NT2/D1 (cell line): Measurements from ENCODE around the gene CCDC3.

Experiments used
- DNase-seq: peaks from one replicate; pipeline ENCODE4 v3.0.0-alpha.2; 2011; ENCODE audit warnings: low read depth, low spot score
- H3K27me3 ChIP-seq: 2 replicates; pipeline ENCODE4 v1.6.0; 2011; ENCODE audit warnings: mild to moderate bottlenecking; ENCODE audit not compliant: insufficient read length, insufficient read depth
- H3K36me3 ChIP-seq: 2 replicates; pipeline ENCODE4 v1.6.1; 2011; ENCODE audit warnings: mild to moderate bottlenecking, low read length, mixed read lengths; ENCODE audit not compliant: insufficient read depth, insufficient read length
- H3K4me1 ChIP-seq: 2 replicates; pipeline ENCODE4 v1.5.1; 2011; ENCODE audit not compliant: insufficient read depth, insufficient read length
- H3K4me3 ChIP-seq: 2 replicates; pipeline ENCODE4 v1.5.1; 2011; ENCODE audit warnings: low read depth; ENCODE audit not compliant: insufficient read length
- H3K9ac ChIP-seq: 2 replicates; pipeline ENCODE4 v1.6.0; 2011; ENCODE audit warnings: low read depth; ENCODE audit not compliant: insufficient read length
- H3K9me3 ChIP-seq: 2 replicates; pipeline ENCODE4 v1.5.1; 2011; ENCODE audit warnings: mild to moderate bottlenecking, low read length; ENCODE audit not compliant: insufficient read depth
- SUZ12 ChIP-seq: IDR thresholded peaks from 2 replicates; pipeline ENCODE4 v1.6.1; 2011; ENCODE audit not compliant: insufficient read length, insufficient read depth; ENCODE audit errors: extremely low read depth
- YY1 ChIP-seq: IDR thresholded peaks from 2 replicates; pipeline ENCODE4 v1.6.1; 2011; ENCODE audit not compliant: insufficient read length, insufficient read depth
- ZNF274 ChIP-seq: IDR thresholded peaks from 2 replicates; pipeline ENCODE4 v1.6.1; 2011; ENCODE audit warnings: mild to moderate bottlenecking, low read depth, low read length

The CCDC3 gene

DNA sequence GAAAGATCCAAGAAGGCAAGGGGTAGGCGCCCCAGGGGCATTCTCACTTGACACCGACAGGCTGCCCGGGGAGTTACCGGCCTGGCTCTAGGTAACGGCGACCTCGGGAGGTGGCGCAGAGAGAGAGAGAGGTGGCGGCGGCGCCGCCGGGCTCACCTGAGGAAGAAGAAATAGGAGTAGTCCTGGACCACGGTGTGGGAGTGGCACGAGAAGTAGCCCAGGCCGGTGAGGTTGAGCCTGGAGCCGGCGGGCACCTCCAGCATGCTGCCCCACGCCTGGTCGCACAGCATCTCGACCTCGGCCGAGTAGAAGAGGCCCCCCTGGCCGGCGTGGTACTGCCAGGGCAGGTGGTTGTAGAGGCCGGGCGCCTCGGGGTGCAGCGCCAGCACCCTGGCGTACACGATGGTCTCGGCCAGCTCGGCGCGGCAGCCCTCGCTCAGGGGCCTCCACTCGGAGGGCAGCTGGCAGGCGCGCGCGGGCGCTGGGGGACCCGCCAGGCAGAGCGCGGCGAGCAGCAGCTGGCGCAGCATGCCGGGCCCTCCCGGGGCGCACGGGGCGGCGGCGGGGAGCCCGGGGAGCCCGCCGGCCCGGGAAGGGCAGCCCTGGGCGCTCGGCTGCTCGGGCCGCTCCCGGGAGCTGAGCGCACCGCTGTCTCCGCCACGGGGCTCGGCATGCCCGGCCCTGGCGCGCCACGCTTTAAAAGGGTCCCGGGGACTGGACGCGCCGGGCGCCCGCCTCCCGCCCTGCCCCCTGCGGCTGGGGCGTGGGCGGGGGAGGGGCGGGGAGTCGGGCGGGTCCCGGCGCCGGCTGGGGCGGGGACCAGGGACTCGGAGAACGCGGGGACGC is at the start of gene CCDC3:
Gene CCDC3, minus strand, starts transcription at position 673 of the 846 bp plus-strand sequence. Its CDS starts 143 bp downstream, at position 530.
- Histone ChIP-seq H3K27me3 (peaks cover 26% of the 10 kb centered on the region), H3K36me3 (peaks cover 5% of the 10 kb centered on the region), H3K9ac (peak within 1 kb of the TSS; percentile 56), H3K4me1 (peaks cover 2% of the 10 kb centered on the region), H3K9me3 (no peaks in the 10 kb centered on the region), H3K4me3 (peak within 1 kb of the TSS; percentile 55)
- DNase-seq, result no peak
- no peak for TF ChIP-seq ZNF274
- TF ChIP-seq SUZ12, result no peak
- TF ChIP-seq YY1, result no peak

DNA sequence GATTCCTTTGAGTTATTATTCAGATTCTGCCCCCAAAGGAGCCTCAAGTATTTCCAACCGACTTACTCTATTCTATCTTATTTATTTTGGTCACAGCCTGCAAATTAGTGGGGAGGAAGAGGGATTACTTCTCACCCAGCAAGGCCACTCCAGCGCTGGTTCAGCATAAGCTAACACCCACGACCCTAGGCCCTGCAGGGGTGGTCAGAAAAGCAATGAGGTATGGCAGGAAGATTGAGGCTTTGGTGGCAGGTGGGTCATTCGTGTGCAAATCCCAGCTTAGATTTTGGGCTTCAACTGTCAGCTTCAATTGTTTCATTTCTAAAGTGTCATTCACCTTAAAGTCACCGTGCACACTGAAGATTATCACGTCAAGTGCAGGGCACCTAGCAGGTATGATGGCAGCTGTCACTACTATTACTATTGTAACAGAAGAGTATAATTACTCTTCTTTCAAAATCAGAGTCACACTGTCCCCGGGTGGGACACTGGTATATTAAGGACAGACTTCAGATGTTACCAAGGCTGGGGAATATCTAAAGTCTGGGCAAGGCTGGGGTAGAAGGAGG is 49.7 kb upstream of the CCDC3 start:
- H3K36me3 ChIP-seq, result no peaks in the 10 kb centered on the region
- TF ChIP-seq YY1 (no peak), SUZ12 (no peak), ZNF274 (no peak)
- no peaks in the 10 kb centered on the region for H3K27me3 ChIP-seq
- H3K9ac ChIP-seq, result no peak overlapping the region
- H3K4me1 ChIP-seq, result peaks cover 6% of the 10 kb centered on the region
- no peak for DNase-seq
- no peaks in the 10 kb centered on the region for H3K9me3 ChIP-seq
- H3K4me3 ChIP-seq, result no peak overlapping the region

DNA sequence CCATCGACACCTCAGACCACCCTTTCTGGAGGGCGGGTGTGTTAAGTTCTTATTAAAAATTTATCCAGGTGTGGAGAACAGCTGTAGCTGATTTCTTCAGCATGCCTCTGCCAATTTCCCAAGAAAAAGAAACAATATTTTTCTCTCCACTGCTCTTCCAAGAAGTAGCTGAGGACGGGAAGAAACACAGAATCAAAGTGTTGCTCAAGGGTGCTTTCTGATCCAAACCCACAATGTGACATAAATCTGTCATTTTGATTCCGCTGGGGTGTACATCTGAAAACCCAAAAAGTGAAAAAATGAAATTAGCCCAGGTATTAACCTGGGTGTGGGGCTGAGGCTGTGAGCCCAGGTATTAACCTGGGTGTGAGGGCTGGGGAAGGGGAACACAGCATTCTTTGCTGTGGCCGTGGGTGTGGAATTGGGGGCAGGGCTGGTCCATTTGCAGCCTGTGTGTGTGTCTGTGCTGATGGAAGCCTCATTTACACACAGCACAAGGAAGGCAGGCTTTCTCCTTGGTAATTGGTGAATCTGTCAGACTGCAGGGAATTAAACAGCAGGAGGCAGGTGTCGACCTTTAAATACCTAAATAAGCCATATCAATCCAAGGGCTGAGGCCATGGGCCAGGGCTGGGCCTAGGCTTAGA is 48.4 kb upstream of the CCDC3 start:
- no peak for TF ChIP-seq YY1
- no peak for TF ChIP-seq ZNF274
- TF ChIP-seq SUZ12, result no peak
- no peak for DNase-seq

DNA sequence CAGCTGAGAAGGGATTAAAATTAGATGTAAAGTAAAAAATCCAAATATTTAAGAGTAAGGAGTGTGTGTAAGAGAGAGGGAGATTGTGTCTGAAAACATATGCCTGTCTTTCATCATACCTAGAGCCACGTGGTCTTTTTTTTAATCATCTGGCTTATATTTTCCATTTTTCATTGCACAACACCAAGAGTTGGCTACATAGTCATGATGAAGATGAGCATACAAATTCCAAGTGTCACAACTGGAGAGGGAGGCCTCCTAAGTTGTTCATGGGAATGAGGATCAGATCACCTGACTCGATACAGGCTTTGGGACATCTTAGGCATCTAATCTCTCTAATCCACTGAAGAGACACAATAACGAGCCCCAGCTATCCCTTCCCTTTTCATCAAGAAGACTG is 47.2 kb upstream of the CCDC3 start:
- peaks cover 6% of the 10 kb centered on the region for H3K4me1 ChIP-seq
- no peak overlapping the region for H3K4me3 ChIP-seq
- TF ChIP-seq ZNF274 (no peak), SUZ12 (no peak), YY1 (no peak)
- no peaks in the 10 kb centered on the region for H3K36me3 ChIP-seq
- no peaks in the 10 kb centered on the region for H3K9me3 ChIP-seq
- no peak overlapping the region for H3K9ac ChIP-seq
- H3K27me3 ChIP-seq, result no peaks in the 10 kb centered on the region
- no peak for DNase-seq

More for the DNA sequence above, 48.4 kb upstream of the CCDC3 start:
- Histone ChIP-seq H3K4me3 (no peak overlapping the region), H3K4me1 (peaks cover 6% of the 10 kb centered on the region), H3K9me3 (no peaks in the 10 kb centered on the region), H3K9ac (no peak overlapping the region), H3K27me3 (no peaks in the 10 kb centered on the region), H3K36me3 (no peaks in the 10 kb centered on the region)

DNA sequence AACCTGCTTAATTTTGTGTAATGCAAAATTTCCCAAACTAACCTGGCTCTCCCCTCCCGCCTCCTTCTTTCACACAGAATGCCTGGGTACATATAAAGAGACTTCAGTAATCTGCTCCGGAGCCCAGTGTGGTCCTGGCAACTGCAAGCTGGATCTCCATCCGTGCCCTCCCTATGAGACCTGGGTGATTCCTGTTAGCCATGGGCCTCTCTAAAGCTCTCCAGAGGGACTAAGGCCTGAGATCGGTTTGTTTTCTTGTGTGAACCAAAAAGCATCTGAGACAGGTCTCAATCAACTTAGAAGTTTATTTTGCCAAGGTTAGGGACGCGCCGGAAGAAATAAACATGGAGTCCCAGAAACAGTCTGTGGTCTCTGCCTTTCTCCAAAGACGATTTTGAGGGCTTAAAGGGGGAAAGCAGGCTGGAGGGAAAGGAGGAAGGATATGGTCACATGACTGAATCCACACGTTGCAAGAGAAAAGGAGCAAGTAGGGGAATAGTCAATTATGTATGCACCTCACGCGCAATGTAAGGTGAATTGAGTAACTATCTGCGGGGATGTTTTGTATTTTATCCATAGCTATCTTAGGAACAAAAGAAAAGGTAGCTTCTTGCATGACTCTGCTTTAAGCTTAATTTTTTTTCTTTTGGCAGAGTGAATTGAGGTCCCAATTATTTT is 46.2 kb upstream of the CCDC3 start:
- Histone ChIP-seq H3K27me3 (no peaks in the 10 kb centered on the region), H3K4me1 (peaks cover 6% of the 10 kb centered on the region)

DNA sequence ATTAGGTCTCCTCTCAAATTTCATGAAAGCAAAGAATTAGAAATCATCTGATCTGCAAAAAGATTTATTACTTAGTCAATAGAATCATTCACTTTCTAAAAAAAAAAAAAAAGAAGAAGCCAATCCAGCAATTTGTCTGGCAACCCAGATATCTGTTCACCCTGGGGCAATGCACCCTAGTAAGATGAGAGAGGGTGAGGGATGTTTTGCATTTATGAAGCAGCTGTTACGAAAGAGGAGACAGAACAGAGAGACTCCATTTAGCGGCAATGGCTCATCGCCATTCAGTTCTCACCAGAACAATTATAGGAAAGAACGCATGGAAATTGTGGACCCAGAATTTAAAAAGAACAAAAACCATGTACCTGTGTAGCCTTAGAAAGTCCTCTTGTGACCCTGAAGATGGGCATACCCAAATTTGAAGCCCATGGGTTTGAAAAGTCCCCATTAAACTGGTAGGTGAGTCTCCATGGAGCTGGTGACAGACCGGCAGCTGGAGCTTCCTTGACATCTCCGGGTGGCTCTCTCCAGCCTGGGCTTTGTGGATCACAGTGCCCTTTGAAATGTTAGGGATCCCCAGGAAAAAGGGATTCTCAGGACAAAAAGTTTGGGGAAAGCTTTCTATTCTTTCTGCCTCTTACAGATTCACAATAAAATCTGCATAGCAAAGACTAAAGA is 45.5 kb upstream of the CCDC3 start:
- no peaks in the 10 kb centered on the region for H3K9me3 ChIP-seq
- H3K4me3 ChIP-seq, result no peak overlapping the region
- H3K27me3 ChIP-seq, result no peaks in the 10 kb centered on the region
- DNase-seq, result no peak
- no peak overlapping the region for H3K9ac ChIP-seq
- H3K4me1 ChIP-seq, result peaks cover 6% of the 10 kb centered on the region
- H3K36me3 ChIP-seq, result no peaks in the 10 kb centered on the region
- no peak for TF ChIP-seq ZNF274
- TF ChIP-seq SUZ12, result no peak
- no peak for TF ChIP-seq YY1

More for the DNA sequence above, 46.2 kb upstream of the CCDC3 start:
- Histone ChIP-seq H3K4me3 (no peak overlapping the region), H3K36me3 (no peaks in the 10 kb centered on the region), H3K9ac (no peak overlapping the region), H3K9me3 (no peaks in the 10 kb centered on the region)
- no peak for DNase-seq
- no peak for TF ChIP-seq SUZ12

DNA sequence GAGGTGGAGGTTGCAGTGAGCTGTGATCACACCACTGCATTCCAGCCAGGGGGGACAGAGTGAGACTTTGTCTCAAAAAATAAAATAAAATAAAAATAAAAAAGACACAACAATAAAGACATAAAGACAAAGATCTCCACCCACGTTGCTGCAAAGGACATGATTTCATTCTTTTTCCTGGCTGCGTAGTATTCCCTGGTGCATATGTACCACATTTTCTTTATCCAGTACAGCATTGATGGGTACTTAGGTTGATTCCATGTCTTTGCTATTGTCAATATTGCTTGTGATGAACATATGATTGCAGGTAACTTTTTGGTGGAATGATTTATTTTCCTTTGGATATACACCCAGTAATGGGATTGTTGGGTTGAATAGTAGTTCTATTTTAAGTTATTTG is 42.0 kb upstream of the CCDC3 start:
- no peak for DNase-seq
- Histone ChIP-seq H3K9me3 (no peaks in the 10 kb centered on the region), H3K36me3 (no peaks in the 10 kb centered on the region), H3K4me1 (no peaks in the 10 kb centered on the region), H3K4me3 (no peak overlapping the region), H3K9ac (no peak overlapping the region), H3K27me3 (no peaks in the 10 kb centered on the region)
- no peak for TF ChIP-seq SUZ12
- no peak for TF ChIP-seq YY1
- TF ChIP-seq ZNF274, result no peak
